Lung (tissue), 12 donors: Measurements from ENCODE around the gene RELA. TPM values are rescaled to one million over a fixed set of nuclear protein-coding genes. Genes with fewer than 3 reads are reported as not detected.

Source experiments
- ATAC-seq: fragments of 200-7000 bp; cut with Tn5 transposase; one replicate; pipeline ENCODE4 v1.9.1; 2020; ENCODE audit warnings: moderate number of reproducible peaks; ENCODE audit not compliant: insufficient read depth, low FRiP score
- DNase-seq, 3 donors: peaks; one replicate each; pipeline ENCODE4 v3.0.0-alpha.2; 2013 to 2017
- H3K27ac ChIP-seq, 2 donors: one replicate each; pipeline ENCODE4 v1.5.1; 2013; ENCODE audit warnings: mild to moderate bottlenecking in 2 of 2, moderate library complexity in 2 of 2, control low read depth in 1 of 2, inconsistent platforms in 1 of 2, low read depth in 1 of 2, low read length in 1 of 2
- H3K27me3 ChIP-seq, 3 donors: one replicate each; pipeline ENCODE4 v1.5.1; 2013; ENCODE audit warnings: low read length in 2 of 3; ENCODE audit not compliant: control insufficient read depth in 3 of 3, insufficient read depth in 3 of 3
- H3K36me3 ChIP-seq, 4 donors: one replicate each; pipeline ENCODE4 v1.5.1; 2013; ENCODE audit warnings: low read length in 4 of 4, mild to moderate bottlenecking in 1 of 4, moderate library complexity in 1 of 4; ENCODE audit not compliant: control insufficient read depth in 4 of 4, insufficient read depth in 4 of 4
- H3K4me1 ChIP-seq, 5 donors: one replicate each; pipeline ENCODE4 v1.5.1; 2013; ENCODE audit warnings: low read length in 5 of 5, mild to moderate bottlenecking in 2 of 5, moderate library complexity in 1 of 5; ENCODE audit not compliant: control insufficient read depth in 5 of 5, insufficient read depth in 5 of 5
- H3K4me3 ChIP-seq: one replicate; pipeline ENCODE4 v1.5.1; 2013; ENCODE audit warnings: mild to moderate bottlenecking, control low read depth, moderate library complexity
- H3K9ac ChIP-seq, 2 donors: one replicate each; pipeline ENCODE4 v1.5.1; 2013; ENCODE audit warnings: low read length in 2 of 2, control low read depth in 1 of 2; ENCODE audit not compliant: insufficient read depth in 1 of 2
- H3K9me3 ChIP-seq, 4 donors: one replicate each; pipeline ENCODE4 v1.5.1; 2013; ENCODE audit warnings: low read length in 3 of 4, mild to moderate bottlenecking in 1 of 4, moderate library complexity in 1 of 4; ENCODE audit not compliant: control insufficient read depth in 4 of 4, insufficient read depth in 3 of 4
- CTCF ChIP-seq: IDR thresholded peaks from 2 replicates; pipeline ENCODE4 v1.5.1; 2012; ENCODE audit warnings: mild to moderate bottlenecking; ENCODE audit errors: control extremely low read depth, extremely low read depth
- WGBS, 2 donors: extraction: QIAGEN DNeasy Blood & Tissue Kit; methylation state at CpG; one replicate each; pipeline ENCODE4 v1.1.7; 2013; 5-methylcytosine and 5-hydroxymethylcytosine counted together
- polyA plus RNA-seq, 2 donors: library from polyadenylated mRNA; stranded (reverse); fragments of 200-250 nt; gene quantifications; one replicate each; pipeline ENCODE4 v1.2.1, GENCODE V29; 2013
- total RNA-seq, 2 donors: library from RNA; depleted of rRNA in 1 of 2; stranded (reverse); fragments of >200 nt in 1 of 2; gene quantifications; one replicate each; pipeline ENCODE4 v1.2.1, GENCODE V29; 2014 to 2021
- donor health status: control.
- donor health status: control.
- donor health status: Bipolar disorder and iron deficiency.
- donor health status: healthy.
- donor health status: DM: yes; HTN: yes; CAD: no.

Gene RELA
- total and polyA plus RNA-seq, 4 donors, result 34.8 to 72.6 (median 58.0) TPM

- peak overlapping the region; percentile 59 to 69 for H3K9ac ChIP-seq
- WGBS, 2 donors, result 0 to 1% methylated on average over 63 to 68 of the region's 68 CpGs
- H3K27ac ChIP-seq, result peak overlapping the region; percentile 96
- peaks cover 8 to 55% (median 17%) of the 10 kb centered on the region in 4 donors for H3K36me3 ChIP-seq
- no peak for TF ChIP-seq CTCF
- no peaks in the 10 kb centered on the region for H3K27me3 ChIP-seq
- peaks cover 0 to 32% (median 19%) of the 10 kb centered on the region in 5 donors for H3K4me1 ChIP-seq
- peak; percentile 92 for ATAC-seq
- peak; percentile 95 to 97 (median 97) for DNase-seq
- no peaks in the 10 kb centered on the region for H3K9me3 ChIP-seq
- H3K4me3 ChIP-seq, result peak overlapping the region; percentile 21
Observed at GRCh38 chr11:65652511-65653228, 10.0 kb downstream of the RELA start.

- Histone ChIP-seq H3K27ac (peak overlapping the region; percentile 95 to 96), H3K27me3 (no peaks in the 10 kb centered on the region), H3K4me1 (peaks cover 0 to 36% (median 19%) of the 10 kb centered on the region in 5 donors), H3K4me3 (no peak overlapping the region), H3K9ac (peak overlapping the region in 1 of 2 donors; percentile 63), H3K36me3 (peaks cover 4 to 54% (median 12%) of the 10 kb centered on the region in 4 donors), H3K9me3 (no peaks in the 10 kb centered on the region)
- WGBS, 2 donors, result 17 to 24% methylated on average over 28 of the region's 28 CpGs
- ATAC-seq (no peak), DNase-seq (peak; percentile 48 to 57 (median 52))
- no peak for TF ChIP-seq CTCF
Observed at GRCh38 chr11:65651589-65652510, 10.9 kb downstream of the RELA start.

- ATAC-seq (no peak), DNase-seq (no peak)
- Histone ChIP-seq H3K36me3 (peaks cover 3 to 56% (median 12%) of the 10 kb centered on the region in 4 donors), H3K9ac (peak overlapping the region in 1 of 2 donors; percentile 50), H3K9me3 (no peaks in the 10 kb centered on the region), H3K4me1 (peaks cover 0 to 36% (median 21%) of the 10 kb centered on the region in 5 donors), H3K27ac (peak overlapping the region in 1 of 2 donors; percentile 95), H3K4me3 (no peak overlapping the region), H3K27me3 (no peaks in the 10 kb centered on the region)
- no peak for TF ChIP-seq CTCF
- WGBS, 2 donors, result 89 to 94% methylated on average over 3 of the region's 3 CpGs
Observed at GRCh38 chr11:65651339-65651588, 11.5 kb downstream of the RELA start.
